ENCODE data around the gene ZBTB8B. TPM values are rescaled to one million over a fixed set of nuclear protein-coding genes. Genes with fewer than 3 reads are reported as not detected.
"Not testable (repeated sequence)": the region's sequence is repeated elsewhere in the genome, so short reads cannot be mapped to it uniquely, and the experiment has no call there.

ZBTB8B gene
- total RNA-seq, 1 experiment from 2014 or later = not detected

DNA sequence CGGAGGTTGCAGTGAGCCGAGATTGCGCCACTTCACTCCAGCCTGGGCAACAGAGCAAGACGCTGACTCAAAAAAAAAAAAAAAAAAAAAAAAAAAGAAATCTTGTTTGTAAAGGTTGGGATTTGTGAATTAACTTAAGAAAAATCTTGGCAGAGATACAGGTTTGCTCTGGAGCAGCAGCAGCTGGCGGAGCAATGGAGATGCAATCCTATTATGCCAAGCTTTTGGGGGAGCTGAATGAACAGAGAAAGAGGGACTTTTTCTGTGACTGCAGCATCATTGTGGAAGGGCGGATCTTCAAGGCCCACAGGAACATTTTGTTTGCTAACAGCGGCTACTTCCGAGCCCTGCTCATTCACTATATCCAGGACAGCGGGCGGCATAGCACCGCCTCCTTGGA, 5.6 kb downstream of the ZBTB8B start:
- DNase-seq (ENCODE audit: low read depth) = no peak

DNA sequence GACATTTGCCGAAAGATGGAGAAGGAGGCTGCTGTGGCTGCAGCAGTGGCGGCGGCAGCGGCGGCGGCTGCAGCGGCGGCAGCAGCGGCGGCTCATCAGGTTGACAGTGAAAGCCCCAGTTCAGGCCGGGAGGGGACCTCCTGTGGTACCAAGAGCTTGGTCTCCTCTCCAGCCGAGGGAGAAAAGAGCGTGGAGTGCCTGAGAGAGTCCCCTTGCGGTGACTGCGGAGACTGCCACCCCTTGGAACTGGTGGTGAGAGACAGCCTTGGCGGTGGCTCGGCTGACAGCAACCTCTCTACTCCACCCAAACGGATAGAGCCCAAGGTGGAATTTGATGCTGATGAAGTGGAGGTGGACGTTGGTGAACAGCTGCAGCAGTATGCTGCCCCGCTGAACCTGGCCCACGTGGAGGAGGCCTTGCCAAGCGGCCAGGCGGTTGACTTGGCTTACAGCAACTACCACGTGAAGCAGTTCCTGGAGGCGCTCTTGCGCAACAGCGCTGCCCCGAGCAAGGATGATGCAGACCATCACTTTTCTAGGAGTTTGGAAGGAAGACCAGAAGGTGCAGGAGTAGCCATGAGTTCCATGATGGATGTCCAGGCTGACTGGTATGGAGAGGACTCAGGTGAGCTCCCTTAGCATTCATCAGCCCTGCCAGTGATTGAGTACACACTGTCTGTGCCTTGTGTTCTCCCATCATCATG, 6.3 kb downstream of the ZBTB8B start:
- DNase-seq (ENCODE audit: low read depth) = no peak

DNA sequence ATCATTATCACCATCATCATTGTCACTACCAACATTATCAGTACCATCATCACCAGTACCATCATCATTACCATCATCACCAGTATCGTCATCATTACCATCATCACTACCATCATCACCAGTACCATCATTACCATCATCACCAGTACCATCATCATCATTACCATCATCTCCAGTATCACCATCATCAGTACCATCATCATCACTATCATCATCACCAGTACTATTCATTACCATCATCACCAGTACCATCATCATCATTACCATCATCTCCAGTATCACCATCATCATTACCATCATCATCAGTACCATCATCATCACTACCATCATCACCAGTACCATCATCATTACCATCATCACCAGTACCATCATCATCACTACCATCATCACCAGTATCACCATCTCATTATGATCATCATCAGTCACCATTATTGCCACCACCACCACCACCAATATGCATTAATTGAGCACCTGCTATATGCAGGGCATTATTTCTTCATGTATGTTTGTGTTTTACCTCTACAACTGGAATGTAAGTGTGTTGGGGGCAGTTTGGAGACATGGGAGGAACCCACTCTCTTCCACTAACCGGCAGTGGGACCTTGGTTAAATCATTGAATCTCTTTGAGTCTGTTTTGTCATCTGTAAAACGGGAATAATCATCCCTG, 7.0 kb downstream of the ZBTB8B start:
- no peak for DNase-seq (ENCODE audit: low read depth)

DNA sequence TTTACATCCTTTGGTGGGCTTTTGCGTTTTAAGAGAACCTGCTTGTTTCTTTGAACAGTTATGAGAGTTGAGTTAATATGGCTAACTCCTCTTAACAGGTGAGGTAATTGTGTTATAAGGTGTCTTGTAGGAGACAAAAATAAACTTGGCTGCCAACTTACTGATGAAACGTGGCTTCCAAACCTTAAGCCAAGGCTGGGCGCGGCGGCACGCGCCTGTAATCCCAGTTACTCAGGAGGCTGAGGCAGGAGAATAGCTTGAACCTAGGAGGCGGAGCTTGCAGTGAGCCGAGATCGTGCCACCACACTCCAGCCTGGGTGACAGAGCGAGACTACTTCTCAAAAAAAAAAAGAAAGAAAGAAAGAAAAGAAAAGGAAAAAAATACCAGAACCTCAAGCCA, 8.1 kb downstream of the ZBTB8B start:
- DNase-seq (ENCODE audit: low read depth) = not testable (repeated sequence)

DNA sequence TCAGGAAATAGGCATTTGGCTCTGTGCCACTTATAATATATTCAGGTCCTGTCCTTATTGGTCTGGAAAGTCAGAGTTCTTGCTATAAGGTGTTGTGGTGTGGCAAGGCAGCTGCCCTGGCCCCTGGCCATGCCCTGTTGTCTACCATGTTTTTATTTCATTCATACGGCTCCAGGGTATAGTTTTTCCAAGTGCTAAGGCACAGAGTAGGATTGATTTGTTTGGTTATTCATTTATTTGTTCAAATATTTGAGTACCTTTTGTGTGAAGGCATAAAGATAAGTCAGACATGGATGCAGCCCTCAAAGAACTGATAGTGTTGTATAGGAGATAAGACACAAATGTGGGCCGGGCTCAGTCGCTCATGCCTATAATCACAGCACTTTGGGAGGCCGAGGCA, 10.1 kb downstream of the ZBTB8B start:
- no peak for DNase-seq (ENCODE audit: low read depth)

DNA sequence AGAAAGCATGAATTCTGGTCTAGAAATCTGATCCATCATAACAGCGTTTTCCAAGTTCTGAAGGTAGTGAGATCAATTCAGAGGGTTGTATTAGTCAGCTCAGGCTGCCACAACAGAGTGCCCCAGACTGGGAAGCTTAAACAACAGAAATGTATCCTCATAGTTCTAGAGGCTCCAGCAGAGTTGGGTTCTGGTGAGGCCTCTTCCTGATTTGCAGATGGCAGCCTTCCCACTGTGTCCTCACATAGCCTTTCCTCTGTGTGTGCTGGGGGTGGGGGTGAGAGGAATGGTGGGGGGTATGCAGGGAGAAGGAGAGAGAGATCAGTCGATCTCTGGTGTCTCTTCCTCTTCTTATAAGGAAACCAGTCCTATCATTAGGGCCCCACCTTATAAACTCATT, 15.1 kb downstream of the ZBTB8B start:
- DNase-seq (ENCODE audit: low read depth) = no peak

DNA sequence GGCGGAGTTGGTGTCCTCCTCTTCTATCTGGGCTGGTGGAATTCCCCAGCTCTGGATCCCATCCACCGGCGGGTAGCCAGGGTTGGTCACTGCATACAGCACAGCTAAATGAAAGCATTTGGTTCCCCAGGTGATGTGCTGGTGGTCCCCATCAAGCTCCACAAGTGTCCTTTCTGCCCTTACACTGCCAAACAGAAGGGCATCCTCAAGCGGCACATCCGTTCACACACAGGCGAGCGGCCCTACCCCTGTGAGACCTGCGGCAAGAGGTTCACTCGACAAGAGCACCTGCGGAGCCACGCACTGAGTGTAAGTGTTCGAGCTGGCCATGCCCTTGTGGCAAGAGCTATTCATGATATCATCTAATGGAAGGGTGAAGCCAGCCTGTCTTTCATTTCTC, 15.9 kb downstream of the ZBTB8B start:
- DNase-seq (ENCODE audit: low read depth) = no peak

DNA sequence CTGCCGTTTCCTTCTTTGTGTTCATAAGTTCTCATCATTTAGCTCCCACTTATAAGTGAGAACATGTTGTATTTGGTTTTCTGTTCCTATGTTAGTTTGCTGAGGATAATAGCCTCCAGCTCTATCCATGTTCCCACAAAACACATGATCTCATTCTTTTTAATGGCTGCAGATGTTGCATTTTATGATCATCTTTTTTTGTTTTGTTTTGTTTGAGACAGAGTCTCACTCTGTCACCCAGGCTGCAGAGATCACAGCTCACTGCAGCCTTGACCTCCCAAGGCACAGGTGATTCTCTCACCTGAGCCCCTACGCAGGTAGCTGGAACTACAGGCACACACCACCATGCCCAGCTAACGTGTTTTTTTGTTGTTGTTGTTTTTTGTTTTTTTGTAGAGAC, 16.9 kb downstream of the ZBTB8B start:
- not testable (repeated sequence) for DNase-seq (ENCODE audit: low read depth)

DNA sequence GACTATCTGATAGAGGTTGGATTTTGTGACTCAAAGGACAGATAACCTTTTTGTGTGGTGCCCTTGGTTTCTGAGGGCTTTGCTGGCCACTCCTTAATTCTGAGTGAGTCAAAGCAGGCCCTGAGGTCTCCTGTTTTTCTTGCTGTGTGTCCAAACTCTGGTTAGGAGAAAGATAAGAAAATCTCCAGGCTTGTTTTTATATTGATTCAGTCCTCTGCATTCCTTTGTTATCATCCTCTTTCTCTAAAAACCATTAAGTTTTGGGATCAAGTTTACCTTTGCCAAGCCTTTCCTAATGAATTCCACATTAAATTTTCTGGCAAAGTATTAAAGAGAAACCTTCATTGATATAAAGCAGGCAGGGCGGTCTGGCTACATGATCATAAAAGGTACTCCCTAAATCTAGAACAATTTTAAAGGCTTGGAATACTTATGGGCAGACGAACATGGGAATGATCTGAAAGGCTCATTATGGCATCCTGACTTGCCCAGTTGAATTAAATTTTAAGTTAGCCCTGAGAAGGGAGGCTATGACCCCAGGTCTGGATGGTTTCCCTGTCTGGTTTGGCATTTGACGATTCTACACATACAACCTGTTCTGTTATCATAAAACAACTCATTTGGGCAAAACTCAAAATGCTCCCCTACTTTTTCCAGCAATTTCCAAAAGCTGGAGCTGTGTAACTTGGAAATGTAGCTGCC, 20.8 kb downstream of the ZBTB8B start:
- DNase-seq (ENCODE audit: low read depth) = no peak

DNA sequence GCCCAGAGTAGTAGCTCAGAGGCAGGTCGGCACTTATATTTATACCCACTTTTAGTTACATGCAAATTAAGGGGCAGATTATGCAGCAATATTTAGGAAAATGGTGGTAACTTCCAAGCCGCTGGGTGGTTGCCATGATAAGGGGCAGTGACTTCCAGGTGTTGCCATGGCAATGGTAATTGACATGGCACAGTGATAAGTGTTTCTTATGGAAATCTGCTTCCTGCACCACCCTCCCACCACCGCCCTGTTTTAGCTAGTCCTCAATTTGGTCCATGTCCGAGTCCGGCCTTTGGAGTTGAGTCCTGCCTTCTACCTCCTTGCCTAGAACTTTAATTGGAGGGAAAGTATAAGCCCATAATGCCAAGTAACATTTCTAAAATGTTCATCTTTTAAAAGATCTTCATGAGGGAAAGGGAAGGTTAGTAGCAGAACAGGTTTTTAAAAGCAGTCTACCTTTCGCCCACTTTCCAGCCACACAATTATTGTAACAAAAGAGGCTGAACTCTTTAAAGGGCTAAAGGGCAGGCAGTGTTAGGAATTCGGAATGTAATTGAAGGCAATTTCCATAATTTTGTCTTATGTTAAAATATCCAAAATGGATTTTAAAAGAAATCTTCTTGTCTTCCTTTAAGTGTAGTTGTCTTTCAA, 21.7 kb downstream of the ZBTB8B start:
- no peak for DNase-seq (ENCODE audit: low read depth)

DNA sequence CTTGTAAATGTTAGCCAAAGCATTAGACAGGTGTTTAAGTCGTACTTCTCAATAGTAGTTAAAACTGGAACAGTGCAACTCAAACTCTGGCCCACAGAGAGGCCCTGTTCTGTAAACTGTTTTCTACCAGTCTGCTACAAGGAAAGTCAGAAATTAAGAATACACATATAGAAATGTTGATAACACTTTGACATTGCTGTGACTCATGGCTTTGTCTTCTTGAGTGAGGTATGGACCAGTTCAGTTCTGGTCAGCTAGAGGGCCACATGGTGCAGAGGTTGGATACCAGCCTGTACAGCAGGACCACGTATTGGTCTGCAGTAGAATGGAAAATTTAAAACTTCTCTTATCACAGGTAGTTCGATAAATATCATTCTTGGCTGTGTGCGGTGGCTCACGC, 22.3 kb downstream of the ZBTB8B start:
- no peak for DNase-seq (ENCODE audit: low read depth)

DNA sequence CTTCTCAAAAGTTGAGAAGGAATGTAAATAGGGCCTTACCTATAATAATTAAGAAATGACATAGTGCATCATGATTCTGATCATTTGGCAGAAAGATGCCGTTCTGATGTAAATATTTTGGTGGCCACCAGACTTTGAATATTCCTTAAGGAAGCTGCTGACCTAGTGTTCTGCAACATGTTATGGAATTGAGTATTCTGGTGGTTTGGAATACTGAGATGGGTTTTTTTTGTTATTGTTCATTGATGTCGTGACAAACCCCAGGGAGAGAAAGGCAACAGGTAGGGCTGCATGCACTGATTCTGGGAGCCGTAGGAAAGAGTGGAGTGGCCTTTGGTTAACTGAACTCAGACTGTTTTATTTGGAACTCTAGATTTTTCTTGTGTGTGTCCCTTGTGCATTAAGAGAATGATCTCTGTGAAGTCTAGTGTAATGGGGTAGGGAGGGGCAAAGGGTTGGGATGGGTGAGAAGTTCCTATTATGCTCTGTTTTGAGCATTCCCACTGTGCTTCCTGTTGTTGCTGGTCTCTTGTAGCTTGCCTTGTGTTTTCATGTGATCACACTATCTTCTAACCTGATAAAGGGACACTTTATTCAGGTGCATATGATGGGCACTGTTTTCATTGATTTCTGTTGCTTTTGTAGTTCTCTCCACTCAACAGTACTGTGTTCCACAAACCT, 25.0 kb downstream of the ZBTB8B start:
- DNase-seq (ENCODE audit: low read depth) = no peak

DNA sequence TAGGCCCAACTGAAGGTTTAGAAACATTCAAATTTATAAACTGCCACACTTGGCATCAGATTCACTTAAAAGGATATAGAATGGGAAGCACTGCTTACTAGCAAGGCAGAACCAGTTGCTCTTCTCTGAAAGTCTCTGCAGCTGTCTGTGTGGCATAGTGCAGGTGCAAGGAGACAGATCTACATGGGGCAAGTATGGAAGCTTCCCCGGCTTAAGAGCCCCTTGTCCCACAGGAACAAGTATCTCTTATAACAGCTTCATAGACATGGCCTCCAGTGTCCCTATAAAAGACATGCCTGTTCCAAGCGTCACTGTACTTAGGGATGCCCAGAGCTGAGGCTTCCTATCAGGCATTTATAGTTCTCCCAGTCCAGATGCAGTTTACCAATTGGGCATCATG, 26.5 kb downstream of the ZBTB8B start:
- no peak for DNase-seq (ENCODE audit: low read depth)

DNA sequence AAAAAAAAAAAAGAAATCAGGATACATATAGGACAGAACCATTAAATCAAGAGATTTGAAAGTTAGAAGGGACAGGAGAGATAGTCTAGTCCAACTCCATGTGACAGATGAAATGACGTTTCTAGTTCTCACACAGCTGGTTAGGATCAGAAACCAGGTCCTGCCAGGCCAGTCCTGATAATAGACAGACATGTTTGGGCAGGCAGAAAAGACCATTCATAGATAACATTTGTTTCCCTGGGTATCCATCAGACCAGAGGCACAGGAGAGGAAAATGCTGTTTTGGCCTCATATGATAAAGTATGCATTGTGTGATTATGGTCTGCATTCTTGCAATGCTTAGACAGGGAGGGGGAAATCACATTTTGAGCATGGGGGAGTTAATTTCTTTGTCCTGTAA, 29.3 kb downstream of the ZBTB8B start:
- no peak for DNase-seq (ENCODE audit: low read depth)

DNA sequence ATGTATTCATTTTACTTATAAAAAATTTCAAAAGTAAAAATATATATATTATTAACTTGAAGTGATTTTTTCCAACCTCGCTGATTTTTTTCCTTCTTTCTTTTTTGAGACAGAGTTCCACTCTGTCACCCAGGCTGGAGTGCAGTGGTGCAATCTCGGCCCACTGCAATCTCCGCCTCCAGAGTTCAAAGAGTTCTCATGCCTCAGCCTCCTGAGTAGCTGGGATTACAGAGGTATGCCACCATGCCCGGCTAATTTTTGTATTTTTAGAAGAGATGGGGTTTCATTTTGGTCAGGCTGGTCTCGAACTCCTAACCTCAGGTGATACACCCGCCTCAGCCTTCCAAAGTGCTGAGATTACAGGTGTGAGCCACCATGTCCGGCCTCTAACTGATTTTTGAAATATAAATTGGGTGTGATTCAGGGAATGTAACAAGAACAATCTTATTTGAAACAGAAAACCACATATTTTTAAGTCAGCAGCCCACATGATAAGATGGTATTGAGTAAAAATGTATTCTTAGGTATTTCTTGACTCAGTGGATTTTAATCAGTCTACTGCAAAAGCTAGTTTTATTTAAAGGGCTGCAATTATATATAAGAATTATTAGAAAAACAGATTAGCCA, 30.0 kb downstream of the ZBTB8B start:
- no peak for DNase-seq (ENCODE audit: low read depth)

DNA sequence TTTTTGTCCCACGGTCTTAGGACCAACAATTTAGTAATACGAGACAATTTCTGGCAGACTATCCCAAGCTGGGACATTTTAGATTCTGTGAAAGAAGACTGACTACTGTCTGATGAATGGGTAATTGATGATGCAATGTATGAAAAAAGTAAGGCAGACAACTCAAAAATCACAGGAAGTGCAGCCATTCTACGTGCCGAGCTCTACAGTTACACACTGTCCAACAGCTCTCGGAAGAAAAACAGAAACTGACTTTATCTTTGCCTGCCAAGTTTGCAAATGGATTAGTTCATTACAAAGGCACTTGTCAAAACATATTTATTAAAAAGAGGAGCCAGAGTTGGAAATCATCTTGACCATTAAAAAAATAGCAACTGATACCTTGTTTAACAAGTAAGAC, 31.3 kb downstream of the ZBTB8B start:
- DNase-seq (ENCODE audit: low read depth) = peak; percentile 52

DNA sequence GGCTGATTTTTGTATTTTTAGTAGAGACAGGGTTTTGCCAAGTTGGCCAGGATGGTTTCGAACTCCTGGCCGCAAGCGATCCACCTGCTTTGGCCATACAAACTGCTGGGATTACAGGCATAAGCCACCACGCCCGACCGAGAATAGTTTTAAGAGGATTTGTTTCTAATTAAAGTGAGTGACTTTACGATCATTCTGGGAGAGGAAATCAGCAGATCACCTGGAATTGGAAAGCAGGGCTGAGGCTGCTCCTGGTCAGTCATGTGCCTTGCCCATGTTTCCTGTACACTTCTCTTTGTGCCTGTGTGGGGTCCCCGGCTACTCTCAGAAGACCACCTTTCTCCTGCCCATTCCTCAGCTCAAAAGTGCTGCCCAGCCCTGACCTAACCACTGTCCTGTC, 33.9 kb downstream of the ZBTB8B start:
- DNase-seq (ENCODE audit: low read depth) = no peak

DNA sequence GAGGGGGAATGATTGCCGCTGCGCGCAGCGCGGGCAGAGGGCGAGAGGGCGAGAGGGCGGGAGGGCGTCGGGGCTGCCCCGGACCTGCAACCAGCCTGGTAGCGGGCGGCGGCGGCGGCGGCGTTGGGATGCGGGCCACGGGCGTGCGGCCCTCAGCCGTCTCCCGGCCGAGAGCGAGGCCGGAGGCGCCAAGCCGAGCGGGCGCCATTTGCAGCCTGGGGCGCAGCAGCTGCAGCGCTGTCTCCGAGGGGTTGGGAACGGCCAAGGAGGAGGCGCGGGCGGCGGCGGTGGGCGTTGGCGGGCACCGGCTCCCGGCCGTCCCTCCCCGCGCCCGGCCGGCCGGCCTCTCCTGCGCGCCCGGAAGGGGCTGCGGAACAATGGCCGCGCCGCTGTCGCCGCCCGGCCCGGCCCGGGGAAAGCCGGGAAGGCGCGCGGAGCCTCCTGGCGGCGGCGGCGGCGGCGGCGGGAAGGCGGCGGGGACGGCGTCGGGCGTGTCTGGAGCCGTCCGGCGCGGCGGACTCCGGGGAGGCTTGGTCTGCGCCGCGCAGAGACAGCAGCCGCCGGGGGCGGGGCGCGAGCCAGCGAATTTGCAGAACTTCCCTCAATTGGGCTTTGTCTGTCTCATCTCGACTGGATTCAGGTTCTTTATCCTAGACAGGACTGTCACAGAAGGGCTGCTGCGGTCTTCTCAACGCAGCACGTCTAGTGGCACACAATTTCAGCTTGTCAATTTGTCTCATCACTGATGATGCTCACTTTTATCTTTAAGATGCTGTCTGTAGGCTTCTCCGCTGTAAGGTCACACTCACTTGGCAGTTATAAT, 35.7 kb downstream of the ZBTB8B start:
- peak; percentile 62 for DNase-seq (ENCODE audit: low read depth)

DNA sequence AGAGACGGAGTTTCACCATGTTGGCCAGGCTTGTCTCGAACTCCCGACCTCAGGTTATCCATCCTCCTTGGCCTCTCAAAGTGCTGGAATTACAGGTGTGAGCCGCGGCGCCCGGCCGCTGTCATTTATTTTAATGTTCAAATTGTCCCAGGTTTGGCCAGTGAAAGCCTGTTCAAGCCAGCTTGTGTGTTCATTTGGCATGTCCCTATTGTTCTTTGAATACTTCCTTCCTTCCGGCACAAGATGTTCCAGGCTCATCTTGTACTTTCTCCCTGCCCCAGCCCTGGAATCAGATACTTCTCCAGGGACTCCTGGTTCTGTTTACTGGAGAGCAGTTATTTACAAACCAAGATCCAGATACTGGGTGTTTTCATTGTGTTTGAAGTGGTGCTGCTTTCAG, 37.0 kb downstream of the ZBTB8B start:
- DNase-seq (ENCODE audit: low read depth) = peak; percentile 78

DNA sequence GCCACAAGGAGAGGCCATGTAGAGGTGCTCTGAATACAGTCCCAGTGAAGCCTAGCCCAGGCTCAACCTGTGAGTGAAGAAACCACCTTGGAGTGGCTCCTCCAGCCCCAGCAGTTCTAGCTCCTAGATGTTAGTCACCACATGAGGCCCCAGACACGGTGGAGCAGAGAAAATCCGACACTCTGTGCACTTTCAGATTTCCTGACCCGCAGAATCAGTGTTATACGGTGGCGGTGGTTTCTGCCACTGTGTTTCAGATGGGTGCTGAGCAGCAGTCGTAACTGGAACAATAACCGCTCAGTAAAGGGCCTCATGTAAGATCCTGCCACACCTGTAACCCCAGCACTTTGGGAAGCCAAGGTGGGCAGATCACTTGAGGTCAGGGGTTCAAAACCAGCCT, 38.3 kb downstream of the ZBTB8B start:
- DNase-seq (ENCODE audit: low read depth) = no peak
